Activated T-helper 9 cell treated with anti-CD3 and anti-CD28 coated beads, Interleukin-2, amount 50 U/mL, for 16 hours (primary cell): ENCODE results near the gene LIMS2.

Source experiments
- DNase-seq: peaks from one replicate; pipeline ENCODE4 v3.0.0-alpha.2; 2020; ENCODE audit warnings: low read depth

The LIMS2 gene

GRCh38 chr2:127633556-127634065 is 41.7 kb downstream of the LIMS2 start:
- no peak for DNase-seq

- DNase-seq: no peak
These were observed 42.5 kb downstream of the LIMS2 start for GRCh38 chr2:127632592-127633489.

- DNase-seq: no peak
These were observed 43.2 kb downstream of the LIMS2 start for GRCh38 chr2:127631997-127632581.

- DNase-seq: no peak
These were observed 43.8 kb downstream of the LIMS2 start for GRCh38 chr2:127631541-127631996.

GRCh38 chr2:127630864-127631540 is 44.3 kb downstream of the LIMS2 start:
- no peak for DNase-seq

GRCh38 chr2:127630096-127630863 is 45.0 kb downstream of the LIMS2 start:
- DNase-seq: no peak

- DNase-seq: no peak
These were observed 45.7 kb downstream of the LIMS2 start for GRCh38 chr2:127629637-127630036.

- no peak for DNase-seq
These were observed 46.3 kb downstream of the LIMS2 start for GRCh38 chr2:127628767-127629614.

GRCh38 chr2:127627740-127628571 is 47.4 kb downstream of the LIMS2 start:
- no peak for DNase-seq

GRCh38 chr2:127626917-127627739 is 48.2 kb downstream of the LIMS2 start:
- DNase-seq: no peak

- no peak for DNase-seq
These were observed 49.2 kb downstream of the LIMS2 start for GRCh38 chr2:127626175-127626574.

GRCh38 chr2:127625572-127625951 is 49.8 kb downstream of the LIMS2 start:
- no peak for DNase-seq

GRCh38 chr2:127624756-127625571 is 50.4 kb downstream of the LIMS2 start:
- no peak for DNase-seq

GRCh38 chr2:127624320-127624755 is 51.0 kb downstream of the LIMS2 start:
- no peak for DNase-seq

GRCh38 chr2:127623388-127624319 is 51.7 kb downstream of the LIMS2 start:
- DNase-seq: no peak

- no peak for DNase-seq
These were observed 52.6 kb downstream of the LIMS2 start for GRCh38 chr2:127622561-127623387.
